Activated T-cell treated with anti-CD3 and anti-CD28 coated beads, Interleukin-2, amount 50 U/mL, for 72 hours (primary cell): Measurements from ENCODE around the gene ZNF345. TPM values are rescaled to one million over a fixed set of nuclear protein-coding genes. Genes with fewer than 3 reads are reported as not detected.

ENCODE experiments used
- ATAC-seq, 2 donors: fragments of 150-1000 bp; cut with Tn5 transposase; replicated peaks in 1 of 2; 2 replicates each; pipeline ENCODE4 v1.10.0; 2021; ENCODE audit warnings: moderate library complexity in 2 of 2, mild to moderate bottlenecking in 1 of 2
- DNase-seq, 2 donors: peaks; one replicate each; pipeline ENCODE4 v3.0.0; 2021 to 2022; ENCODE audit warnings: mixed read lengths in 1 of 2
- H3K27ac Mint-ChIP-seq: one replicate; pipeline ENCODE4 v1.8.0; 2022; ENCODE audit warnings: mild to moderate bottlenecking, moderate library complexity, mixed read lengths
- H3K27me3 Mint-ChIP-seq: one replicate; pipeline ENCODE4 v1.8.0; 2022; ENCODE audit warnings: low read depth, mixed read lengths
- H3K36me3 Mint-ChIP-seq, 2 donors: one replicate each; pipeline ENCODE4 v1.8.0; 2022; ENCODE audit warnings: mixed read lengths in 2 of 2, mild to moderate bottlenecking in 1 of 2; ENCODE audit not compliant: insufficient read depth in 2 of 2
- H3K4me1 Mint-ChIP-seq: one replicate; pipeline ENCODE4 v1.8.0; 2022; ENCODE audit warnings: low read depth, mixed read lengths
- H3K4me3 Mint-ChIP-seq, 2 donors: one replicate each; pipeline ENCODE4 v1.8.0; 2022; ENCODE audit warnings: mild to moderate bottlenecking in 2 of 2, mixed read lengths in 2 of 2, moderate library complexity in 2 of 2
- H3K9me3 Mint-ChIP-seq, 2 donors: one replicate each; pipeline ENCODE4 v1.8.0; 2022; ENCODE audit warnings: mixed read lengths in 2 of 2
- total RNA-seq, 2 donors: library from RNA; stranded (reverse); gene quantifications; one replicate each; pipeline ENCODE4 v1.2.3, GENCODE V29; 2022

Gene ZNF345
- total RNA-seq = 1 to 10 TPM; 6.1 to 9.9 TPM

- Mint-ChIP-seq H3K4me1 (peaks cover 6% of the 10 kb centered on the region), H3K4me3 (no peak within 1 kb of the TSS), H3K36me3 (peaks cover 21 to 47% of the 10 kb centered on the region in 2 donors), H3K9me3 (peaks cover 7 to 9% of the 10 kb centered on the region in 2 donors), H3K27me3 (no peaks in the 10 kb centered on the region), H3K27ac (no peak within 1 kb of the TSS)
- DNase-seq (peak; percentile 85 to 91), ATAC-seq (peak; percentile 84 to 85)
These were observed at the start of gene ZNF345 for GRCh38 chr19:36850559-36851442. Gene ZNF345 (plus strand): TSS chr19:36850876. CDS start chr19:36876831, 25,955 bp downstream.

- Mint-ChIP-seq H3K27me3 (no peaks in the 10 kb centered on the region), H3K9me3 (peaks cover 13 to 22% of the 10 kb centered on the region in 2 donors), H3K27ac (peak overlapping the region; percentile 57), H3K4me1 (no peaks in the 10 kb centered on the region), H3K36me3 (peaks cover 25 to 58% of the 10 kb centered on the region in 2 donors), H3K4me3 (no peak overlapping the region)
- no peak for ATAC-seq
- DNase-seq = no peak
These were observed 45.3 kb upstream of the ZNF345 start for GRCh38 chr19:36805364-36805763.

- Mint-ChIP-seq H3K9me3 (peaks cover 13 to 27% of the 10 kb centered on the region in 2 donors), H3K27ac (no peak overlapping the region), H3K4me3 (no peak overlapping the region), H3K4me1 (no peaks in the 10 kb centered on the region), H3K36me3 (peaks cover 22 to 62% of the 10 kb centered on the region in 2 donors), H3K27me3 (no peaks in the 10 kb centered on the region)
- DNase-seq (no peak), ATAC-seq (no peak)
These were observed 43.6 kb upstream of the ZNF345 start for GRCh38 chr19:36807029-36807428.

DNA sequence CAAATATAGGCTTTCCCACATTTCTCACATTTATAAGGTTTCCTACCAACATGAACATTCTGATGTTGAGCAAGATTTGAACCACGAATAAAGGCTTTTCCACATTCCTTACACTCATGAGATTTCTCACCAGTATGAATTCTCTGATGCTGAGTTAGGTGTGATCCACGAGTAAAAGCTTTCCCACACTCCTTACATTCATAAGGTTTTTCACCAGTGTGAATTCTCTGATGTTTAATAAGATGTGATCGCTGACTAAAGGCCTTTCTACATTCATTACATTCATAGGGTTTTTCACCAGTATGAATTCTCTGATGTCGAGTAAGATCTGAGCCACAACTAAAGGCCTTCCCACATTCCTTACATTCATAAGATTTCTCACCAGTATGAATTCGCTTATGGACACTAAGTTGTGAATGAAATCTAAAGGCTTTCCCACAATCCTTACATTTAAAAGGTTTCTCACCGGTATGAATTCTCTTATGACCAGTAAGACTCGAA, 31.5 kb upstream of the ZNF345 start:
- ATAC-seq (no peak), DNase-seq (no peak)
- H3K4me3 Mint-ChIP-seq = no peak overlapping the region
- no peak overlapping the region for H3K27ac Mint-ChIP-seq
- H3K36me3 Mint-ChIP-seq = peaks cover 40 to 73% of the 10 kb centered on the region in 2 donors
- H3K27me3 Mint-ChIP-seq = no peaks in the 10 kb centered on the region
- no peaks in the 10 kb centered on the region for H3K4me1 Mint-ChIP-seq
- peaks cover 6 to 25% of the 10 kb centered on the region in 2 donors for H3K9me3 Mint-ChIP-seq

- Mint-ChIP-seq H3K4me1 (no peaks in the 10 kb centered on the region), H3K36me3 (peaks cover 51 to 78% of the 10 kb centered on the region in 2 donors), H3K9me3 (peaks cover 16 to 37% of the 10 kb centered on the region in 2 donors), H3K27me3 (no peaks in the 10 kb centered on the region), H3K4me3 (no peak overlapping the region), H3K27ac (no peak overlapping the region)
- ATAC-seq (no peak), DNase-seq (no peak)
These were observed 28.9 kb upstream of the ZNF345 start for GRCh38 chr19:36821758-36822157.

GRCh38 chr19:36833430-36833829, 17.2 kb upstream of the ZNF345 start:
- no peak for ATAC-seq
- H3K36me3 Mint-ChIP-seq = peaks cover 41 to 62% of the 10 kb centered on the region in 2 donors
- H3K4me1 Mint-ChIP-seq = no peaks in the 10 kb centered on the region
- H3K4me3 Mint-ChIP-seq = no peak overlapping the region
- H3K9me3 Mint-ChIP-seq = peaks cover 18 to 24% of the 10 kb centered on the region in 2 donors
- no peak for DNase-seq
- no peak overlapping the region for H3K27ac Mint-ChIP-seq
- no peaks in the 10 kb centered on the region for H3K27me3 Mint-ChIP-seq

DNA sequence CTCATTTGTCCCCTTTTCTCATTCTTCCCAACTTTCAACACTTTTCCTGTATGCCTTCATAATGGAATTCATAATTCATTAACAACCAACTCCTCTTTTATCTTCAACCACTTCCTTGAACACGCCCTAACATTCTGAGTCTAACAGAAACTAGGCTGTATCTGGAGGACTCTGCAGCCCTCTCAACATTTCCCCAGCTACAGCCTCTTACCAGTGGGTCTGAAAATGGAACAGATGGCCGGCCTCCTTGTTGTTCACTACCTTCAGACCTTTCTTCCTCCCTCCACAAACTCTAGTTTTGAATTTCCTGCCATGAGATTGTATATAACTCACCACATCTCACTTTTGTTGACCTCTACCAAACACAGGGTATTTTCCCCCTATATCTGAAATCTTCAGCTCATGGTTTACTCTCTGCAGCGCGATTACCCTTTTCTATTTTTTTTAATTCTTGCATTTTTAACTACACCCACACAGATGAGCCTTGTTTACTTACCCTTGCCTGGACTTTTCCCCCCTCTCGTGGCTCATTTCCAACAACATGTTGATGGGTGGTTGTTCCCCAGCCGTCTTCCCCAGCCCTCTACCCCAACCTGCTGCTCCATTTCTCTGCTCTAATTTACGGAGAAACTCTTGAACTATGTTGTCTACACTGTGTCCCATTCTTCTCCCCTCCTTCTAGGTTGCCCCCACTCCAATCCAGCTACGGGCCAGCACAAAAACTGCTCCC, 13.3 kb upstream of the ZNF345 start:
- H3K9me3 Mint-ChIP-seq = peaks cover 13 to 19% of the 10 kb centered on the region in 2 donors
- peaks cover 25 to 50% of the 10 kb centered on the region in 2 donors for H3K36me3 Mint-ChIP-seq
- peak in 1 of 2 donors; percentile 5 for ATAC-seq
- H3K4me1 Mint-ChIP-seq = peaks cover 6% of the 10 kb centered on the region
- peak; percentile 4 to 5 for DNase-seq
- H3K4me3 Mint-ChIP-seq = no peak overlapping the region
- no peaks in the 10 kb centered on the region for H3K27me3 Mint-ChIP-seq
- no peak overlapping the region for H3K27ac Mint-ChIP-seq

GRCh38 chr19:36837906-36838783, 12.5 kb upstream of the ZNF345 start, which contains the start of gene ZNF790:
Gene ZNF790 (minus strand): TSS chr19:36838387. CDS start chr19:36825619, 12,768 bp downstream.
- Mint-ChIP-seq H3K27ac (peak within 1 kb of the TSS; percentile 96), H3K27me3 (no peaks in the 10 kb centered on the region), H3K9me3 (peaks cover 13 to 16% of the 10 kb centered on the region in 2 donors), H3K4me1 (peaks cover 6% of the 10 kb centered on the region), H3K36me3 (peaks cover 24 to 50% of the 10 kb centered on the region in 2 donors), H3K4me3 (no peak within 1 kb of the TSS)
- ATAC-seq (peak; percentile 97 to 98), DNase-seq (peak; percentile 87 to 90)

- ATAC-seq = no peak
- H3K4me3 Mint-ChIP-seq = no peak overlapping the region
These were observed 11.8 kb upstream of the ZNF345 start for GRCh38 chr19:36838784-36839324.

GRCh38 chr19:36847968-36848367, 2.7 kb upstream of the ZNF345 start:
- ATAC-seq (no peak), DNase-seq (no peak)
- H3K4me1 Mint-ChIP-seq = peaks cover 6% of the 10 kb centered on the region
- H3K36me3 Mint-ChIP-seq = peaks cover 20 to 43% of the 10 kb centered on the region in 2 donors
- peaks cover 4 to 8% of the 10 kb centered on the region in 2 donors for H3K9me3 Mint-ChIP-seq
- peak overlapping the region; percentile 92 for H3K27ac Mint-ChIP-seq
- H3K27me3 Mint-ChIP-seq = no peaks in the 10 kb centered on the region
- peak overlapping the region in 1 of 2 donors; percentile 91 for H3K4me3 Mint-ChIP-seq

More at GRCh38 chr19:36838784-36839324, 11.8 kb upstream of the ZNF345 start:
- peaks cover 21 to 47% of the 10 kb centered on the region in 2 donors for H3K36me3 Mint-ChIP-seq
- DNase-seq = no peak
- peaks cover 6% of the 10 kb centered on the region for H3K4me1 Mint-ChIP-seq
- H3K27me3 Mint-ChIP-seq = no peaks in the 10 kb centered on the region
- H3K9me3 Mint-ChIP-seq = peaks cover 11 to 16% of the 10 kb centered on the region in 2 donors
- peak overlapping the region; percentile 96 for H3K27ac Mint-ChIP-seq

DNA sequence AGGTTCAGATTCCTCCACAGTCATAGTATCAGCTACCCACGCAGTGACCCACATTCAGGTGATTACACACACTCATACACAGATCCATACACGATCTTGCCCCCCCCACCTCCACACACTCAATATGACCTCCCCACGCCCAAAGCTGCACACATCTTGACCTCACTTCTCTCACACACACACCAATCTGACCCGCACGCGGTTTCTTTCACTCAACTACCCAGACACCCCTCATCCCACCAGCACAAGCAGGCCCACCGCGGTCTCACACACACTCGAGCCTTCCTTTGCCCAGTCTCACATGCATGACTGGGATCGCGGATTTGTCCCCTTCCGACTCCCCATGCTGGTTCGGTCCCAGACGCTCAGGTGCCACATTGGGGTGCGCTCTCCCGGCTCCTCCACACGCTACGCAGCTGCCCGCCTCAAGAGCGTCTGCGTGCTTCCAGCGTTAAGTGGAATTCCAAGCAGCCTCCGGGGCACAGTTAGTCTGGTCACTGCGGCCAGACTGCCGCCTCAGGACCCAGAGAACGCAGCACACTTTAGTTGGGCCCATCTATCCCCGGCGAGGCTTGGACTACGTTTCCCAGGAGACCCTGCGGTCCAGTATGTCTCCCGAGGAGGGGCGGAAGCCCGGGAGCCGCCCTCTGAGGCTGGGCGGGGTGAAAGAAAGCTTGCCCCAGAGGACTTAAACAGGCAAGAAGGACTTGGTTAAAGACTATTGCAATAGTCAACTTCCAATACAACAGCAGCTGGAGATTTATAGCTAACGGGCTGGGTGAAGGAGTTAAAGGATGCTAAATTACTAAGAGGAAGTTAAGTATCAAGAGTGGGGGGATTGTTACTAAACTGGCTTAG, 746 bp upstream of the ZNF345 start:
- Mint-ChIP-seq H3K36me3 (peaks cover 19 to 48% of the 10 kb centered on the region in 2 donors), H3K4me3 (no peak overlapping the region), H3K9me3 (peaks cover 6 to 7% of the 10 kb centered on the region in 2 donors), H3K4me1 (peaks cover 6% of the 10 kb centered on the region), H3K27ac (no peak overlapping the region), H3K27me3 (no peaks in the 10 kb centered on the region)
- peak; percentile 91 to 92 for ATAC-seq
- peak; percentile 92 to 94 for DNase-seq
